CD4-positive, alpha-beta T cell treated with Interleukin-10 for 1 hour (primary cell): ENCODE results near the gene ATP6V0E2.
A peak's percentile ranks its signal among the peaks of the same experiment; 100 is the strongest.

Experiments used
- DNase-seq: peaks from one replicate; pipeline ENCODE4 v3.0.0-alpha.2; 2020

Gene ATP6V0E2

GRCh38 chr7:149864023-149864422, 9.7 kb upstream of the ATP6V0E2 start:
- no peak for DNase-seq

- DNase-seq = no peak
Measured at GRCh38 chr7:149864751-149865150, 9.0 kb upstream of the ATP6V0E2 start.

GRCh38 chr7:149865437-149865836, 8.3 kb upstream of the ATP6V0E2 start:
- peak; percentile 68 for DNase-seq

- DNase-seq = no peak
Measured at GRCh38 chr7:149866139-149866778, 7.5 kb upstream of the ATP6V0E2 start.

- no peak for DNase-seq
Measured at GRCh38 chr7:149866779-149867447, 6.9 kb upstream of the ATP6V0E2 start.

GRCh38 chr7:149867762-149868622, 5.8 kb upstream of the ATP6V0E2 start:
- no peak for DNase-seq

- DNase-seq = no peak
Measured at GRCh38 chr7:149868623-149869290, 5.0 kb upstream of the ATP6V0E2 start.

- no peak for DNase-seq
Measured at GRCh38 chr7:149869291-149869650, 4.5 kb upstream of the ATP6V0E2 start.

GRCh38 chr7:149869867-149870266, 3.9 kb upstream of the ATP6V0E2 start:
- DNase-seq = peak; percentile 73

- DNase-seq = no peak
Measured at GRCh38 chr7:149870274-149870673, 3.5 kb upstream of the ATP6V0E2 start.

- peak; percentile 27 for DNase-seq
Measured at GRCh38 chr7:149870701-149871483, 2.9 kb upstream of the ATP6V0E2 start.

GRCh38 chr7:149871576-149871975, 2.2 kb upstream of the ATP6V0E2 start:
- no peak for DNase-seq

GRCh38 chr7:149872419-149873073, 1.2 kb upstream of the ATP6V0E2 start:
- peak; percentile 32 for DNase-seq

GRCh38 chr7:149873970-149874643, 338 bp downstream of the ATP6V0E2 start:
- DNase-seq = peak; percentile 39

- DNase-seq = no peak
Measured at GRCh38 chr7:149874644-149875028, 867 bp downstream of the ATP6V0E2 start.

GRCh38 chr7:149875396-149875795, 1.6 kb downstream of the ATP6V0E2 start:
- no peak for DNase-seq

- no peak for DNase-seq
Measured at GRCh38 chr7:149877890-149878522, 4.2 kb downstream of the ATP6V0E2 start.

GRCh38 chr7:149878523-149878921, 4.8 kb downstream of the ATP6V0E2 start:
- DNase-seq = no peak

- DNase-seq = no peak
Measured at GRCh38 chr7:149879271-149879743, 5.5 kb downstream of the ATP6V0E2 start.

- DNase-seq = no peak
Measured at GRCh38 chr7:149879766-149880637, 6.2 kb downstream of the ATP6V0E2 start.
